GM12873 (cell line): ENCODE measurements around the gene RPS21.

Experiments
- TF ChIP-seq, protein P1 (sequence below): IDR thresholded peaks from 2 replicates; pipeline ENCODE4 v1.5.1; 2012; ENCODE audit warnings: low read depth, mild to moderate bottlenecking, moderate library complexity, low read length, control low read depth; ENCODE audit not compliant: insufficient read depth; ENCODE audit errors: missing control alignments

The RPS21 gene

DNA sequence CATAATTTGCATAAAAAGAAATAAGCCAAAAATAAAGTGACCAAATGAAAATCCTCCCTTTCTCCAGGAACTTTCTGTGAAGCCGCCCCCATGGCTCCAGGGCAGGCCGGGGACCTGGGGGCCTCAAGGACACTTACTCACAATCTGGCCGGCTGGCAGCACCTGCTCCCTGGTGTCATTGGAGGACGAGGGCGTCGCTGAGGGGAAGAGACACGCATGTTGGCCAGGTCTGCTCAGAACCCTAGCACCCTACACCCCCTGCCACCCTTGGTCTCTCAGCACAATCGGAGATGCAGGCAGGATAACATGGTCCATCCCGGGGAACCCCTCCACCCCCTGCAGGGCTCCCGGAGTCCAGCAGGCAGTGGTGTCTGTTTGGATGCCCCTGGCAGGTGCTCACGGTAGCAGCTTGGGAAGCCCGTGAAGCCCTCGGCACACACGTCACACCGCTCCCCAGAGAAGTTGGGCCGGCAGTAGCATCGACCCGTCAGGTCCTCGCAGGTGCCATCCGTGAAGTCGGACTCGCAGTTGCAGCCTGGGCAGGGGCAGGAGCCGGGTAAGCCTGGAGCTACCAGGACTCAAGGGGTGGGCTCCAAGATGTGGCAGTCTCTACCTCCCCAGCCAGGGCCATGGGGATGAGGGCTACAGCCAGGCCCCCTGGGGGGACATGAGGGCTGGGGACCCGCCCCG lies 41.1 kb upstream of the RPS21 start:
- TF ChIP-seq, protein P1, sequence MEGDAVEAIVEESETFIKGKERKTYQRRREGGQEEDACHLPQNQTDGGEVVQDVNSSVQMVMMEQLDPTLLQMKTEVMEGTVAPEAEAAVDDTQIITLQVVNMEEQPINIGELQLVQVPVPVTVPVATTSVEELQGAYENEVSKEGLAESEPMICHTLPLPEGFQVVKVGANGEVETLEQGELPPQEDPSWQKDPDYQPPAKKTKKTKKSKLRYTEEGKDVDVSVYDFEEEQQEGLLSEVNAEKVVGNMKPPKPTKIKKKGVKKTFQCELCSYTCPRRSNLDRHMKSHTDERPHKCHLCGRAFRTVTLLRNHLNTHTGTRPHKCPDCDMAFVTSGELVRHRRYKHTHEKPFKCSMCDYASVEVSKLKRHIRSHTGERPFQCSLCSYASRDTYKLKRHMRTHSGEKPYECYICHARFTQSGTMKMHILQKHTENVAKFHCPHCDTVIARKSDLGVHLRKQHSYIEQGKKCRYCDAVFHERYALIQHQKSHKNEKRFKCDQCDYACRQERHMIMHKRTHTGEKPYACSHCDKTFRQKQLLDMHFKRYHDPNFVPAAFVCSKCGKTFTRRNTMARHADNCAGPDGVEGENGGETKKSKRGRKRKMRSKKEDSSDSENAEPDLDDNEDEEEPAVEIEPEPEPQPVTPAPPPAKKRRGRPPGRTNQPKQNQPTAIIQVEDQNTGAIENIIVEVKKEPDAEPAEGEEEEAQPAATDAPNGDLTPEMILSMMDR = no peak

GRCh38 chr20:62346398-62347150 lies 40.3 kb upstream of the RPS21 start:
- TF ChIP-seq, protein P1 = no peak

DNA sequence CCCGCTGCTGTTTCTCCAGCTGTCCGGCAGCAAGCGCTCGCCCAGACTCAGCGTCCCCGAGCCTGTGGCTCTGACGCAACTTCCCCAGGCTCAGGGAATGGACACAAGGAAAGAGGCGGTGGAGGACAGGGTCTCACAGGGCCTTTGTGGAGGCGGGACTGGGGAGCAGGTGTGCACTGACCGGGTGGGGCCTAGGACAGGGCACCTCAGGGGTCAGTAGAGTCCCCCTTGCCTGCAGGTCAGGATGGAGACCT lies 39.8 kb upstream of the RPS21 start:
- TF ChIP-seq, protein P1 = no peak

DNA sequence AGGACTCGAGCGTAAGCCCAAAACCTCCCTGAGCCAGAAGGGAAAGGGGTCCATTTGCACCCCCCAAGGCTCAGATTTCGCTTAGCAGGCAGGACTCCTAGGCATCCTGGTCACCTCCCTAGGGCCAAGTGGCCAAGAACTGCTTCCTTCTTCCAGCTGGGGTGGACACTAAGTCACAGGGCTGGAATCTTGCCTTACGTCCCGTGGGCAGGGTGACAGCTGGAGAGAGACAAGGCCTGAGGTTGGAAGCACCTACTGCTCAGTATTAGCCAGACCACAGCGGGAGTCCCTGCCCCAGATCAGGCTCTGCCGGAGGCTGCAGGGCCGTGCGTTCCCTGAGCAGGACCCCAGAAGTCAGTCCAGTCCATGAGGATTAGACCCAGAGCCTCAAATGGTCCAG lies 39.5 kb upstream of the RPS21 start:
- TF ChIP-seq, protein P1 = no peak

DNA sequence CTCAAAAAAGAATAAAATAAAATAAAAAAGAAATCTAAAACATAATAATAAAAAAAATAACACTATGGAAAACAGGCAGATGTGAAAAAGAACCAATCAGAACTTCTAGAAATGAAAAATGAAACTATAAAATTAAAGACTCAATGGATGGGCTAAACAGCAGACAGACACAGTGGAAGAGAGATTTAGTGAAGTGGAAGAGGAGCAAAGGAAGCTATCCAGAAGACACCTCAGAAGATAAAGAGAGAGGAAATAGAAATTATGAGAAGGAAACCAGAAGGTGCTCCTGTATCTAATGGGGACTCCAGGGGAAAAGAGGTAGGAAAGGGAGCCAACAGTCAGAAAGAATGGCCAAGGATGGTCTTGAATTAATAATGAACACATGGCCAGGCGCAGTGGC lies 38.3 kb upstream of the RPS21 start:
- TF ChIP-seq, protein P1 = no peak

GRCh38 chr20:62349556-62350097 lies 37.3 kb upstream of the RPS21 start:
- TF ChIP-seq, protein P1 = no peak

- TF ChIP-seq, protein P1 = no peak
Observed at GRCh38 chr20:62350098-62350628, 36.7 kb upstream of the RPS21 start.
